A204.1 (cell line): ENCODE results near the gene APOBR.
"Not testable (repeated sequence)": the region's sequence is repeated elsewhere in the genome, so short reads cannot be mapped to it uniquely, and the experiment has no call there.

Experiments
- FAIRE-seq: peaks from 2 replicates; lab custom pipeline; 2012; peaks lifted over from hg19 to GRCh38; lab: Jason Lieb, UNC

APOBR gene

GRCh38 chr16:28526201-28527099 is 32.0 kb downstream of the APOBR start:
- no peak for FAIRE-seq

- FAIRE-seq, result not testable (repeated sequence)
Measured at GRCh38 chr16:28527100-28527785, 32.8 kb downstream of the APOBR start.

- FAIRE-seq, result no peak
Measured at GRCh38 chr16:28527985-28528384, 33.5 kb downstream of the APOBR start.

GRCh38 chr16:28528463-28528867 is 34.0 kb downstream of the APOBR start:
- FAIRE-seq, result no peak

GRCh38 chr16:28529124-28529523 is 34.7 kb downstream of the APOBR start:
- no peak for FAIRE-seq

DNA sequence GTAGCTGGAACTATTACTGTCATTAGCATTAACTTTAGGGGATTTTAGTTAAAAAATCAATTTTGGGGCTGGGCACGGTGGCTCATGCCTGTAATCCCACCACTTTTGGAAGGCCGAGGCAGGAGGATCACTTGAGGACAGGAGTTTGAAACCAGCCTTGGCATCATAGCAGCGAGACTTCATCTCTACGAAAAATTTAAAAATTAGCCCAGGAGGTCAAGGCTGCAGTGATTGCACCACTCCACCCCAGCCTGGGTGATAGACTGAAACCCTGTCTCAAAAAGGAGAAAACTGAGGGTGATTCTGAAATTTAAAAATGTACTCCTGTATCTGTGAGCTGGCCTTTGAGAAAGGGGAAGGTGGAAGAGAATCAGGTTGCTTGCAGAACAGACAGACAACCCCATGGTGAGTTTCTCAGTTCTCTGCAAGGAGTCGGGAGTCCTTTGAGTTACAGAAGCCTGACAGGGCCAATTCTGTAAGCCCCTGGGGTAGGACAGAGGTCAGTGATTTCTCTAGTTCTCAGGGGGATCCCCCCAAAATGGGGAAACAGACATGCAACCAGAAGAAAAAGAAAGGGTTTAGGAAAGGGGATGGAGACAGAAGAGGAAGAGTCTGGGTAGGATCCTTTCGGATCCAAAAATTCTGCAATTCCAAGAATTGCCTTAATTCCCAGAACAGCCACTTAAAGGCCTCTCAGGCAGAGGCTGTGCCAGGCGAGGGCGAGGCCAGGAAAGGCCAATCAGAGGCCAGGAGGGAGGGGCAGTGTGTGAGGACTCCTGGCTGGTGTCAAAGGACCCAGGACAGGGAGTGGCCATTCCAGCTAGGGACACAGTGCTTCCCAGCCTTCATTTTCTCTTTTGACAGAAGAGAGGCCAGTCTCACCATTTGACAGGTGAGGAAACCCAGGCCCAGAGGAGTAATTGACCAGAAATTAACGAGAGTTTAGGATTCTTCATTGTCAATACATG is 37.6 kb downstream of the APOBR start:
- no peak for FAIRE-seq

DNA sequence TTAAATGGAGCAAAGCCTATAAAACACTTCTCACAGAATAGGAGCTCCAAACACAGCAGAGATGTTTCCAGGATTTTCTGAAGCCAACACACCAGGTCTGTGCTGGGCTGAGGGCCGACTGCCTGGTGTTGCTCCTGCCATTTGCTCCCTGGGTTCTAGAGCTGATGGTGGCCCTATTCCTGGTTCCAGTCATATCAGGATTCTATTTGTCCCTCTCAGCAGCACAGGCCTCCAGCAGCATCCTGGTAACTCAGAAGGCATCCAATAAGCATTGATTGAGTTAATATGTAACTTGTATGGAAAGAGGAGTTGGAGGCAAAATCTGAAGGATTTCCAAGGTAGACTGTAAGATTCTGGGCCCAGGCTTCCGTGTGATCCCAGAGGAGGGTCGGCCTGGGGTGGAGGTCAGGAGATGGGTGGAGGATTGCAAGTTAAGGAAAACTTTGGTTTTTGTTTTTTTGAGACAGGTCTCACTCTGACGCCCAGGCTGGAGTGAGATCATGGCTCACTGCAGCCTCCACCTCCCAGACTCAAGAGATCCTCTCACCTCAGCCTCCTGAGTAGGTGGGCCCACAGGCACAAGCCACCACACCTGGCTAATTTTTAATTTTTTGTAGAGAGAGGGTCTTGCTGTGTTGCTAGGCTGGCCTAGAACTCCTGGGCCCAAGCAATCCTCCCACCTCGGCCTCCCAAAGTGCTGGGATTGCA is 38.7 kb downstream of the APOBR start:
- no peak for FAIRE-seq

- FAIRE-seq, result no peak
Measured at GRCh38 chr16:28534542-28535373, 40.3 kb downstream of the APOBR start.

DNA sequence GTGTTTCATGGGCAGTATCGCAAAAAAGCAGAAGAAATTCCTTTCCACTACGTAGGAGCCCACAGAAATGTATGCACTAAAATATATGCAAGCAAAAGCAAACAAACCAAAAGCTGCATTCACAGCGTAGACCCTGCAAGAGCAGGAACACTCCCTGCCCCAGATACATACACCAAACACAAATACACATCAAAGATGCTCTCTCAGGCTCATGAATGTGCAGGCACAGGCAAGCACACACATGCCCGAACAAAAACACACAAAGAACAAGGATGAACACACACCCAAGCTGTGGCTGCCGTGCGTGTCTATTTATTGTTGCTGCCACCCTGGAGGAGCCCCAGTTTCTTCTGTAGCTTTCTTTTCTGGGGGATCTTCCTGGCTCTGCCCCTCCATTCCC is 42.6 kb downstream of the APOBR start:
- no peak for FAIRE-seq

GRCh38 chr16:28537964-28538732 is 43.7 kb downstream of the APOBR start:
- FAIRE-seq, result no peak

DNA sequence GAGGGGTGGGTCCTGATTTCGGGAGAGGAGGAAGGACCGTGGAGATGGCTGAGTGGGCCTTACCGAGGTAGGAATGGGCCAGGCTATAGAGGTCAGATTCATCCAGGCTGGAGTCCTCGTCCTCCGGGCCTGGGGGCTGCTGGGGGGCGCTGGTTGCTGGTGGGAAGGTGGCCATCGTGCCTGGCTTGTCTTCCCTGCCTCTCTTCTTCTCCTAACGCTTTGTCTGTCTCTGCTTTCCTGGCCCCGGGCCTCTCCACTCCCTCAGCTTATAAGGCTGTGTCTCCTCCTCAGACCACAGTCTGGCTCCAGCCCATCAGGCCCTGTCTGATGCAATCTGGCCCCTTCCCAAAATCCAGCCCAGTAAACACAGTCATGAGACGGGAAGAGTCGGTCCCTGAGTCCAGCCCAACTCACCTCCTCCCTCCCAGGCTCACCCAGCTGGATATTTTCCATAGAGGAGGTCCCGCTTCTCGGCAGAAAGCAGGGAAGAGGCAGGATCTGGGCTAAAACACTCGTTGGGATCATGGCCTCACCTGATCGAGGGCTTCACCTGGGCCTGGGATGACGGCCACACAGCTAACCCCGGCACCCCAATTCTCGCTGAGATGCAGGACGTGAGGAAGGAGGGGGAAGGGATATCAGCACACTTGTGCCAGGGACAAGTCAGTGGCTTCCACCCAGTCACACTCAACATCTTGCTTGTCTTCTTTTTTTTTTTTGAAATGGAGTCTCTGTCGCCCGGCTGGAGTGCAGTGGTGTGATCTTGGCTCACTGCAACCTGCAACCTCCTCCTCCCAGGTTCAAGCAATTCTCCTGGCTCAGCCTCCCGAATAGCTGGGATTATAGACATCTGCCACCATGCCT is 44.5 kb downstream of the APOBR start, which contains the start of gene NUPR1:
Gene NUPR1, minus strand, starts transcription at position 242 of the 864 bp plus-strand sequence. Its CDS starts 67 bp downstream, at position 175.
- no peak for FAIRE-seq

DNA sequence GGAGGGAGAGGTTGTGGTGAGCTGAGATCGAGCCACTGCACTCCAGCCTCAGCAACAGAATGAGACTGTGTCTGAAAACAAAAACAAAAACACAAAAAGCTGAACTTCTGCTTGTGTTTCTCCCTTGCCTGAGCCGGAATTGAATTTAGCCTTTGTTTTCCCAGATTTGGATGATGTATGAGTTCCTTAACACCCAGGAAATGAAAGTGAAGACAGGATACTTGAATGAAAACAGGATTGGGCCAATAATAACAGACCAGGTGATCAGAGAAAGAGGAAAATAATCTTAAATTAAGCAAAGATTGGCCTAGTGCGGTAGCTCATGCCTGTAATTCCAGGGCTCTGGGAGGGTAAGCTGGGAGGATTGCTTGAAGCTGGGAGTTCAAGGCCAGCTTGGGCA is 45.9 kb downstream of the APOBR start:
- FAIRE-seq, result no peak

- no peak for FAIRE-seq
Measured at GRCh38 chr16:28542646-28543045, 48.2 kb downstream of the APOBR start.

DNA sequence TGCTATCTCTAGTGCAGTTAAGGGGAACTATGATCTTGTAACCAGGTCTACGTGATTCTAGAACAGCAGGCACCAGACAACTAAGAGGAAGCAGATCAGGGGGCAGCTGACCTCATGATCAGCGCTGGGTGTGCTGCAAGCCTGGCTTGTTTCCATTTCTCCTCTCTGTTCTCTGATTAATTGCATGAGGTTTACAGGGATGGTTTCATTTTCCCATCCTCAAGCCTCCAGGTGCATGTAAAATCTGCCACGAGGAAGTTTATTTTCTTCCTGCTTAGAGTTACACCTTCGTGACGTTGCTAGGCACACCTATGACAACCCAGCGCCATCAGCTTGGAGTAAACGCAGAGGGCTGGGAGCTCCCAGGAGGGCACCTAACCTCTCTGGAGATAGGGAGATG is 48.6 kb downstream of the APOBR start:
- no peak for FAIRE-seq

DNA sequence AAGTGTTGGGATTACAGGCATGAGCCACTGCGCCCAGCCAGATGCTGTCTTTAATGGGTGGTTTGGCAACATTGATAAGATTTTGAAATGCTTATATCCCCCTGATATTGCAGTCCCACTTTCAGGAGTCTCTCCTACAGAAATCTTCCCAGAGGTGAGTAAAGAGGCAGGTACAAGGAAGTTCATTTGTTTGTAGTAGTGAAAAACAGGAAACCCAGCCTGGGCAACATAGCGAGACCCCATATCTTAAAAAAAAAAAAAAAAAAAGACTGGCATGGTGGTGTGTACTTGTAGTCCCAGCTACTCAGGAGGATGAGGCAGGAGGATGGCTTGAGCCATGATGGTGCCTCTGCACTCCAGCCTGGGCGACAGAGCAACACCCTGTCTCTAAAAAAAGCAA is 50.6 kb downstream of the APOBR start:
- FAIRE-seq, result no peak

- FAIRE-seq, result not testable (repeated sequence)
Measured at GRCh38 chr16:28545964-28546363, 51.5 kb downstream of the APOBR start.

GRCh38 chr16:28546626-28547025 is 52.2 kb downstream of the APOBR start:
- no peak for FAIRE-seq

GRCh38 chr16:28548306-28548802 is 53.9 kb downstream of the APOBR start:
- FAIRE-seq, result no peak
